Upper lobe of left lung (tissue), 6 donors: ENCODE measurements around the gene ATG4A. TPM values are rescaled to one million over a fixed set of nuclear protein-coding genes. Genes with fewer than 3 reads are reported as not detected.

Experiments
- ATAC-seq, 2 donors: fragments of 200-7000 bp; cut with Tn5 transposase; one replicate each; pipeline ENCODE4 v1.9.1; 2022; ENCODE audit warnings: mild to moderate bottlenecking in 2 of 2, moderate library complexity in 2 of 2; ENCODE audit not compliant: low FRiP score in 2 of 2
- DNase-seq, 2 donors: peaks; one replicate each; pipeline ENCODE4 v3.0.0-alpha.2; 2019 to 2020
- H3K27ac ChIP-seq, 4 donors: fragments of 200-600 bp; sonication (generic); one replicate each; pipeline ENCODE4 v1.5.1; 2016 to 2019
- H3K27me3 ChIP-seq, 4 donors: fragments of 200-600 bp; sonication (generic); one replicate each; pipeline ENCODE4 v1.5.1; 2017 to 2019
- H3K36me3 ChIP-seq, 4 donors: fragments of 200-600 bp; sonication (generic); one replicate each; pipeline ENCODE4 v1.5.1; 2016 to 2019
- H3K4me1 ChIP-seq, 4 donors: fragments of 200-600 bp; sonication (generic); one replicate each; pipeline ENCODE4 v1.5.1; 2018 to 2019
- H3K4me3 ChIP-seq, 4 donors: fragments of 200-600 bp; sonication (generic); one replicate each; pipeline ENCODE4 v1.5.1; 2017 to 2019; ENCODE audit warnings: mild to moderate bottlenecking in 2 of 4, moderate library complexity in 1 of 4
- H3K9me3 ChIP-seq, 4 donors: fragments of 200-600 bp; sonication (generic); one replicate each; pipeline ENCODE4 v1.5.1; 2018 to 2019
- EP300 ChIP-seq, 4 donors: sonication (generic); formaldehyde crosslinking; IDR thresholded peaks; one replicate each; pipeline ENCODE4 v1.5.1; 2017; ENCODE audit warnings: antibody characterized with exemption in 4 of 4, control low read depth in 2 of 4
- POLR2A ChIP-seq, 4 donors: fragments of 450-650 bp; IDR thresholded peaks; one replicate each; pipeline ENCODE4 v1.5.1; 2016 to 2017; ENCODE audit warnings: antibody characterized with exemption in 4 of 4, mild to moderate bottlenecking in 2 of 4
- POLR2AphosphoS5 ChIP-seq, 2 donors: sonication (generic); formaldehyde crosslinking; IDR thresholded peaks; one replicate each; pipeline ENCODE4 v1.5.1; 2017; ENCODE audit warnings: antibody characterized with exemption in 2 of 2
- WGBS, 2 donors: methylation state at CpG; one replicate each; pipeline ENCODE4 v1.1.5; 2017 to 2018; 5-methylcytosine and 5-hydroxymethylcytosine counted together
- total RNA-seq, 6 donors: library from RNA; depleted of rRNA in 4 of 6; stranded (reverse); fragments of >200 nt in 4 of 6; gene quantifications; one replicate each; pipeline versions ENCODE4 v1.1.0 to v1.2.1, GENCODE V29; 2016 to 2021
- TF ChIP-seq, protein P1 (sequence below), 6 experiments: fragments of 450-650 bp in 4 of 6; fragments of 200-600 bp in 2 of 6; sonication (generic) in 2 of 6; IDR thresholded peaks; one replicate each; pipeline ENCODE4 v1.5.1; 2016 to 2019; ENCODE audit warnings: antibody characterized with exemption in 6 of 6
- donor health status: DM: no; HTN: no; CAD: no; lungs with moderate emphysema.
- donor health status: DM: no; HTN: yes; CAD: no; lungs with severe emphysema.

ATG4A gene
- total RNA-seq, 6 donors from 2014 or later, result 9.4 to 21.0 (median 12.9) TPM

DNA sequence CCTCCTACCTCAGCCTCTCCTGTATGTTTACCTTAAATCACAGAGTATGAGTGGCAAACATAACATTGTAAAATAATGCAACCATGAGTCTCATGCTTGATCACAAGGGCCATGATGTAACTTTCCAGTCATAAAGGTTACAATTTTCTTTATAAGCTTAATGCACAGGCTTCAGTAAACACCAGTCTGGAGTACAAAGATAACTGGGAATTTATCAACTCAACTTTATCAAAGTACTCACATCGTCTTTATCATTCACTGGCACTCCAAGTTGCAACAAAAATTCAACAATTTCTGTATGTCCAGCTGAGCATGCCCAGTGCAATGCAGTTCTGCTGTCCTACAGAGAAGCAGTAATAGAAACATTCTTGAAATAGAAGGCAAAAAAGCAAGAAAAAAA lies 3.1 kb upstream of the ATG4A start:
- Histone ChIP-seq H3K4me1 (peaks cover 0 to 9% (median 0%) of the 10 kb centered on the region in 4 donors), H3K27ac (no peak overlapping the region), H3K36me3 (peaks cover 0 to 29% (median 4%) of the 10 kb centered on the region in 4 donors), H3K4me3 (no peak overlapping the region), H3K27me3 (no peaks in the 10 kb centered on the region), H3K9me3 (no peaks in the 10 kb centered on the region)
- 45 to 73% methylated on average over 1 of the region's 1 CpG for WGBS, 2 donors
- DNase-seq, result no peak
- ATAC-seq, result no peak
- no peak for TF ChIP-seq EP300 (IDR thresholded peaks at IDR 0.05)
- no peak for TF ChIP-seq POLR2AphosphoS5 (IDR thresholded peaks at IDR 0.05)
- TF ChIP-seq, protein P1, sequence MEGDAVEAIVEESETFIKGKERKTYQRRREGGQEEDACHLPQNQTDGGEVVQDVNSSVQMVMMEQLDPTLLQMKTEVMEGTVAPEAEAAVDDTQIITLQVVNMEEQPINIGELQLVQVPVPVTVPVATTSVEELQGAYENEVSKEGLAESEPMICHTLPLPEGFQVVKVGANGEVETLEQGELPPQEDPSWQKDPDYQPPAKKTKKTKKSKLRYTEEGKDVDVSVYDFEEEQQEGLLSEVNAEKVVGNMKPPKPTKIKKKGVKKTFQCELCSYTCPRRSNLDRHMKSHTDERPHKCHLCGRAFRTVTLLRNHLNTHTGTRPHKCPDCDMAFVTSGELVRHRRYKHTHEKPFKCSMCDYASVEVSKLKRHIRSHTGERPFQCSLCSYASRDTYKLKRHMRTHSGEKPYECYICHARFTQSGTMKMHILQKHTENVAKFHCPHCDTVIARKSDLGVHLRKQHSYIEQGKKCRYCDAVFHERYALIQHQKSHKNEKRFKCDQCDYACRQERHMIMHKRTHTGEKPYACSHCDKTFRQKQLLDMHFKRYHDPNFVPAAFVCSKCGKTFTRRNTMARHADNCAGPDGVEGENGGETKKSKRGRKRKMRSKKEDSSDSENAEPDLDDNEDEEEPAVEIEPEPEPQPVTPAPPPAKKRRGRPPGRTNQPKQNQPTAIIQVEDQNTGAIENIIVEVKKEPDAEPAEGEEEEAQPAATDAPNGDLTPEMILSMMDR (IDR thresholded peaks at IDR 0.05), result no peak
- no peak for TF ChIP-seq POLR2A (IDR thresholded peaks at IDR 0.05)

DNA sequence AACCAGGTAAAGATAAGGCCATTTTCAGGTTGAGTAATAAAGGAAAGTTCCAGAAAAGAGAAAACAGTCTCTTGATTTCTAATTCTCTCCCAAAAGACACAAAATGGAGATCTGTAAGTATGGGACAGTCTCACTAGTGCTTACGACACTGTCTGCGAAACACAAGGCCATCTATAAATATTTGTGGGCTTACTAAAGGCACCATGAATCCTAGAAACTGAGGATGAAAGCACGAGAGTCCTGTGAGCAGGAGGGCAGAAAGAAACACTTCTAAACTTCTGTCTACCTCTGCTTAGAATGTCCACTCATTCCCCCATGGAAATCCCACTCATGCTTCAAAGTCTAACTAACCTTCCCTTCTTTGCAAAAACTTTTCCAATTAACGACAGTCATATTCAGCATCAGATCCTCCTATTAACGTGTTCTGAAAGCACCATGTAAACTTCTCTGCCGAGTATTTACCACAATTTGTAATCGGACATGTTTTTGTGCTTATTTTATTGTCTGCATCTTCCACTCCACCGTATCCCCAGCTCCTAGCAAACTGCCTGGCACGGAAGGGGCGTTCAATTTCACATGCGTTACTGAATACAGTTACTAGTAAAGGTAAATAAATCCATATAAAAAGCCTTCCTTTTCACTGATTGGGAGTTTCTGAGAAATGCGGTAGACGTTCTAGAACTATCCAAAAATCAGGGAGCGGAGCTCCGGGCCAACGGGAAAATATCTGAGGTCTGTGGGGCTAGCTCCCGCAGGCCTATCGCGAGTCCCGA lies 901 bp upstream of the ATG4A start:
- Histone ChIP-seq H3K4me1 (peaks cover 0 to 9% (median 0%) of the 10 kb centered on the region in 4 donors), H3K27ac (peak overlapping the region; percentile 81 to 87 (median 84)), H3K9me3 (no peaks in the 10 kb centered on the region), H3K36me3 (peaks cover 0 to 16% (median 0%) of the 10 kb centered on the region in 4 donors), H3K4me3 (peak overlapping the region; percentile 47 to 72 (median 56)), H3K27me3 (no peaks in the 10 kb centered on the region)
- WGBS, 2 donors, result 2 to 31% methylated on average over 12 to 20 of the region's 20 CpGs
- TF ChIP-seq POLR2A (IDR thresholded peaks at IDR 0.05), result no peak
- TF ChIP-seq POLR2AphosphoS5 (IDR thresholded peaks at IDR 0.05), result no peak
- TF ChIP-seq EP300 (IDR thresholded peaks at IDR 0.05), result no peak
- TF ChIP-seq, protein P1 (IDR thresholded peaks at IDR 0.05), result no peak
- DNase-seq (no peak), ATAC-seq (no peak)

DNA sequence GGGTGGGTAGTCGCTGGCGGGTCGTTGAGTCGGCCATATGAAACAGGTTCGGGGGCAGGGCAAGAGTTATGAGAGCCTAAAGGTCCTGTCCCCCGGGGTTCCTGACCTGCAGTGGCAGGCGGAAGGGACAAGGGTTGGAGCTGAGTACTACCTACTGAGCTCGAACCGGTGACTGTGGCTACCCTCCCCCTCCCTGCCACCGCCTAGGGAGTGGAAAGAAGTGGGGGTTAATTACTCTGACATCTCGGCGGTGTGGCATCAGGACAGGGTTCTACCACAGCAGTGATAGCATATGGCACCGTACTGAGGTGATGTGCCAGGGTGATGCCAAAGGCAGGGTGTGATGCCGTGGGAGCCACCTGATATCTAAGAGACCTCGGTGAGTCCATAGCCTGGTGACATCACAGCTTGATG lies 307 bp downstream of the ATG4A start:
- 37% methylated on average over 15 of the region's 15 CpGs; no CpG with 5 or more reads in 1 of the 2 donors for WGBS, 2 donors
- Histone ChIP-seq H3K4me3 (peak overlapping the region; percentile 20 to 72 (median 54)), H3K4me1 (peaks cover 0 to 9% (median 0%) of the 10 kb centered on the region in 4 donors), H3K27ac (peak overlapping the region; percentile 81 to 87 (median 84)), H3K27me3 (no peaks in the 10 kb centered on the region), H3K9me3 (no peaks in the 10 kb centered on the region), H3K36me3 (peaks cover 0 to 10% (median 0%) of the 10 kb centered on the region in 4 donors)
- ATAC-seq (peak; percentile 39 to 75), DNase-seq (no peak)
- TF ChIP-seq, protein P1 (IDR thresholded peaks at IDR 0.05), result no peak
- no peak for TF ChIP-seq EP300 (IDR thresholded peaks at IDR 0.05)
- TF ChIP-seq POLR2A (IDR thresholded peaks at IDR 0.05), result no peak

DNA sequence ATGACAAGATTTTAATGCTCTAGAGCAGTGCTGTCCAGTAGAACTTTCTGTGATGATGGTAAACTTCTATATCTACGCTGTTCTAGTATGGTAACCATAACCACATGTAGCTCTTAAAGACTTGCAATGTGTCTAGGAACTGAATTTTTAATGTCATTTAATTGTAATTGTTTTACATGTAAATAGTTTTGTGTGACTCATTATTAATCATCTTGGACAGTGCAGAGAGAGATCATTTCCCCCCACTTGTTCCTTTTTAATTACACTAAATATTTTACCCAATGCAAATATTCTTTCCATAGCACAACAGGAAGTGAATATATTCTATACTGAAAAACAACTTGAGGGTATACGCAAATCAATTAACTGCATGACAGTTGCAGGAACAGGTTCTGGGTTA lies 5.8 kb downstream of the ATG4A start:
- 91 to 98% methylated on average over 2 of the region's 2 CpGs for WGBS, 2 donors
- Histone ChIP-seq H3K27me3 (no peaks in the 10 kb centered on the region), H3K4me3 (no peak overlapping the region), H3K4me1 (no peaks in the 10 kb centered on the region), H3K27ac (no peak overlapping the region), H3K36me3 (no peaks in the 10 kb centered on the region), H3K9me3 (no peaks in the 10 kb centered on the region)
- no peak for ATAC-seq
- no peak for TF ChIP-seq POLR2AphosphoS5 (IDR thresholded peaks at IDR 0.05)
- TF ChIP-seq POLR2A (IDR thresholded peaks at IDR 0.05), result no peak
- TF ChIP-seq, protein P1 (IDR thresholded peaks at IDR 0.05), result no peak
- TF ChIP-seq EP300 (IDR thresholded peaks at IDR 0.05), result no peak
- DNase-seq, result no peak

DNA sequence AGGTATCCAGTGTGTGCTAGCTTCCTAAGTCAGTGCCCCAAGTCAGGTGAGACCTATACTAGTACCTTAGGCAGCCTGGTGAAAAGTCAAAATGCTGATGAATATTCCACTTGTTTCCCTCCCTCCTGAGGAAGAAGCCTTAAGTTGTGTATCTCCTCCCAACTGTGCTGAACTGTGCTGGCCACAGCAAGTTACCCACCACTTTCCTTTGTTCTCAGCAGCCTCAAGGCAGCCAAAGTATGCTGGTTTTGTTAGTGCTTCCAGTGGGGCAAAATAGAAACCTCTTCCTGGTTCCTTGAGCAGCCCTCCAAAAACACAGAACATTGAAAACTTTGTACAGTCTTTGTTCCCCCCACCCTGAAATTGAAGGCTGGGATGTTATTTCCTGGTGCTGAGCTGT lies 13.9 kb downstream of the ATG4A start:
- Histone ChIP-seq H3K36me3 (no peaks in the 10 kb centered on the region), H3K27ac (no peak overlapping the region), H3K4me1 (no peaks in the 10 kb centered on the region), H3K27me3 (no peaks in the 10 kb centered on the region), H3K9me3 (no peaks in the 10 kb centered on the region), H3K4me3 (no peak overlapping the region)
- no peak for DNase-seq
- ATAC-seq, result no peak
- TF ChIP-seq EP300 (IDR thresholded peaks at IDR 0.05) (no peak), POLR2A (IDR thresholded peaks at IDR 0.05) (no peak)
- TF ChIP-seq, protein P1 (IDR thresholded peaks at IDR 0.05), result no peak
